GM12873 (cell line): ENCODE results near the gene RITA1.

Experiments used
- CTCF ChIP-seq: IDR thresholded peaks from 2 replicates; pipeline ENCODE4 v1.5.1; 2012; ENCODE audit warnings: low read depth, mild to moderate bottlenecking, moderate library complexity, low read length, control low read depth; ENCODE audit not compliant: insufficient read depth; ENCODE audit errors: missing control alignments

The RITA1 gene

GRCh38 chr12:113201187-113202177 is 16.0 kb downstream of the RITA1 start:
- TF ChIP-seq CTCF: no peak

DNA sequence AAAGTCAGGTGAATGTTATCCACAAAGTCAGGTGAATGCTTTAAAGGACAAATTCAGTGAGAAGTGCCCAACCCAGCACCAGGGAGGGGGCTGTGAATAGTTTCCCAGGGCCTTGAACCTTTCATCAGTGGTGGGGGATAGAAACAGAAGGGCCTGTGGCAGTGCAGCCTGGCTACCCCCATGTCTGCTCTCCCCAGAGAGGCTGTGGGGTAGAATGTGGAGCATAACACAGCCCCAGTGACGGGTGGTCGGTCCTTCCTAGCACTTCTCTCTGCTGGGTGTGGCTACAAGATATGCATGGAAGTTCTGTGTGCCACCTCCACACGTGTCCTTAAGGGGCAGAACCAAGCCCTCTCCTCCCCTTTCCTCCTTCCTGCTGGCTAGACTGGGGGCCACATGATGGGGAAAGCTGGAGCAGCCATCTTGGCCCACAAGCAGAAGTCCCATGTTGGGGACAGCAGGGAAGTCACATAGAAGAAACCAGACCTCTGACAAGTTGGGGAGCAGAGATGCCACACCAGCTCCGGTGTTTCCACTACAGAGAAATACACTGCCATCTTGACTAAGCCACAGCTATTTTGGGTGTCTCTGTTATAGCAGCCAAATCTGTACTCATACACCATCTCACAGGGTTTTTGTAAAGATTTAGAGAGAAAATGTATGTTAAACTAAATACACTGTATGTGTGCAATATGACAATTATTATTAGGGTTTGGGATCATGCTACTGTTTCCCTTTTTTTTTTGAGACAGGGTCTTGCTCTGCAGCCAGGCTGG is 17.0 kb downstream of the RITA1 start:
- no peak for TF ChIP-seq CTCF

- TF ChIP-seq CTCF: no peak
Measured at GRCh38 chr12:113203852-113204760, 18.6 kb downstream of the RITA1 start.

- TF ChIP-seq CTCF: no peak
Measured at GRCh38 chr12:113204804-113205203, 19.3 kb downstream of the RITA1 start.

DNA sequence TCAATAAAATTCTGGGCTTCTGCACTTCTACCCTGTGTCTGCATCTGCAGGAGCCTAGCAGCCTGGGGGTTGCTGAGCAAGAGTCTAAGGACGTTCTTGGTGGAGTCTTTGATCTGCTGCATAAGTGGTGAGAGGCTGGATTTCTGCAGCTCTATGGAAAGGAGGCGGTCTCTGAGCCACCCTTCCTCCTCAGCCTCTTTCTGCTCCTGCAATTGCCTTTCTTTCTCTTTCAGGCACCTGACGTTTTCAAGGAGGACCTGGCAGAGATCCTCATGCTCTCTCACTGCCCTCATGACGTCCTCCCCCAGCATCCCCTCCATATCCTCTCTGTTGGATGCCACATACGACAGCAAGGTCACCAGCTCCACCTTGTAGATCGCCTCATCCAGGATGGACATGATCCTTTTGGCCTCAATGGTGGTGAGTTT is 22.1 kb downstream of the RITA1 start:
- no peak for TF ChIP-seq CTCF

GRCh38 chr12:113208041-113208934 is 22.8 kb downstream of the RITA1 start:
- TF ChIP-seq CTCF: no peak
